ENCODE results near the gene JHY. TPM values are rescaled to one million over a fixed set of nuclear protein-coding genes. Genes with fewer than 3 reads are reported as not detected.

Gene JHY
- total RNA-seq, 1 donor from 2014 or later = 1.1 TPM

GRCh38 chr11:122984186-122985011 lies 101.8 kb downstream of the JHY start:
- H3K4me3 ChIP-seq (ENCODE audit: low read depth, low read length) = peak overlapping the region; percentile 30
- H3K27me3 ChIP-seq (ENCODE audit: control insufficient read depth, insufficient read depth, low read length) = peaks cover 49% of the 10 kb centered on the region
- H3K36me3 ChIP-seq (ENCODE audit: control insufficient read depth, insufficient read depth, low read length) = no peaks in the 10 kb centered on the region
- no peak for TF ChIP-seq CTCF (IDR thresholded peaks at IDR 0.05; ENCODE audit: insufficient read depth, low read length, severe bottlenecking)
- no peak for FAIRE-seq
- DNase-seq (ENCODE audit: low read depth) = no peak

- Histone ChIP-seq H3K27me3 (ENCODE audit: control insufficient read depth, insufficient read depth, low read length) (no peaks in the 10 kb centered on the region), H3K4me3 (ENCODE audit: low read depth, low read length) (no peak overlapping the region), H3K36me3 (ENCODE audit: control insufficient read depth, insufficient read depth, low read length) (no peaks in the 10 kb centered on the region)
- DNase-seq (ENCODE audit: low read depth) (no peak), FAIRE-seq (no peak)
- TF ChIP-seq CTCF (IDR thresholded peaks at IDR 0.05; ENCODE audit: insufficient read depth, low read length, severe bottlenecking) = no peak
These were observed 113.0 kb downstream of the JHY start for GRCh38 chr11:122995526-122995925.

GRCh38 chr11:122998727-122999366 lies 116.3 kb downstream of the JHY start:
- TF ChIP-seq CTCF (IDR thresholded peaks at IDR 0.05; ENCODE audit: insufficient read depth, low read length, severe bottlenecking) = no peak
- Histone ChIP-seq H3K36me3 (ENCODE audit: control insufficient read depth, insufficient read depth, low read length) (no peaks in the 10 kb centered on the region), H3K4me3 (ENCODE audit: low read depth, low read length) (no peak overlapping the region), H3K27me3 (ENCODE audit: control insufficient read depth, insufficient read depth, low read length) (no peaks in the 10 kb centered on the region)
- FAIRE-seq = no peak
- no peak for DNase-seq (ENCODE audit: low read depth)

- FAIRE-seq (no peak), DNase-seq (ENCODE audit: low read depth) (no peak)
- no peaks in the 10 kb centered on the region for H3K27me3 ChIP-seq (ENCODE audit: control insufficient read depth, insufficient read depth, low read length)
- no peaks in the 10 kb centered on the region for H3K36me3 ChIP-seq (ENCODE audit: control insufficient read depth, insufficient read depth, low read length)
- no peak for TF ChIP-seq CTCF (IDR thresholded peaks at IDR 0.05; ENCODE audit: insufficient read depth, low read length, severe bottlenecking)
- no peak overlapping the region for H3K4me3 ChIP-seq (ENCODE audit: low read depth, low read length)
These were observed 118.2 kb downstream of the JHY start for GRCh38 chr11:123000721-123001120.

- FAIRE-seq = no peak
- no peak for DNase-seq (ENCODE audit: low read depth)
- no peak for TF ChIP-seq CTCF (IDR thresholded peaks at IDR 0.05; ENCODE audit: insufficient read depth, low read length, severe bottlenecking)
These were observed 124.4 kb downstream of the JHY start for GRCh38 chr11:123006860-123007542.

More at GRCh38 chr11:123006860-123007542, 124.4 kb downstream of the JHY start:
- Histone ChIP-seq H3K36me3 (ENCODE audit: control insufficient read depth, insufficient read depth, low read length) (no peaks in the 10 kb centered on the region), H3K27me3 (ENCODE audit: control insufficient read depth, insufficient read depth, low read length) (peaks cover 2% of the 10 kb centered on the region), H3K4me3 (ENCODE audit: low read depth, low read length) (no peak overlapping the region)

Other genes with a start within 250 kb of the JHY start
- 10.0 and 10.4 TPM in 2 replicates for gene UBASH3B, start 227.0 kb upstream of the JHY start, total RNA-seq
- 0.79 TPM in 1 of 2 replicates, not detected in the other for gene CRTAM, start 44.3 kb upstream of the JHY start, total RNA-seq
- not detected in 2 replicates for gene BSX, start 99.1 kb downstream of the JHY start, total RNA-seq
- gene HSPA8, start 179.4 kb downstream of the JHY start, total RNA-seq = 846 and 1,277 TPM in 2 replicates